SK-N-MC (cell line): ENCODE measurements around the gene SH3PXD2A.

Source experiments
- EZH2 ChIP-seq: fragments of 200-600 bp; sonication (generic); IDR thresholded peaks from one replicate; pipeline ENCODE4 v1.6.1; 2017; ENCODE audit warnings: antibody characterized with exemption
- POLR2AphosphoS5 ChIP-seq: IDR thresholded peaks from 2 replicates; pipeline ENCODE4 v1.6.1; 2012; ENCODE audit warnings: mild to moderate bottlenecking, low read depth, low read length, borderline replicate concordance

- TF ChIP-seq EZH2: no peak
- no peak for TF ChIP-seq POLR2AphosphoS5
Observed at GRCh38 chr10:103716206-103717160, 138.9 kb downstream of the SH3PXD2A start.
